T-helper 2 cell treated with Interferon-gamma antibody and Interleukin-4, amounts not matched to agents 5 μg/mL and 100 μg/mL, for 36 hours (primary cell): Measurements from ENCODE around the gene RASGEF1C.

ENCODE experiments used
- DNase-seq: peaks from one replicate; pipeline ENCODE4 v3.0.0; 2021; ENCODE audit warnings: low spot score
- H3K27ac Mint-ChIP-seq: one replicate; pipeline ENCODE4 v1.8.0; 2021; ENCODE audit warnings: mild to moderate bottlenecking, mixed read lengths
- H3K27me3 Mint-ChIP-seq: one replicate; pipeline ENCODE4 v1.8.0; 2021; ENCODE audit warnings: low read depth, mixed read lengths
- H3K36me3 Mint-ChIP-seq: one replicate; pipeline ENCODE4 v1.8.0; 2021; ENCODE audit warnings: low read depth, mixed read lengths
- H3K4me1 Mint-ChIP-seq: one replicate; pipeline ENCODE4 v1.8.0; 2021; ENCODE audit warnings: low read depth, mixed read lengths
- H3K4me3 Mint-ChIP-seq: one replicate; pipeline ENCODE4 v1.8.0; 2022; ENCODE audit warnings: mild to moderate bottlenecking, moderate library complexity, mixed read lengths
- H3K9me3 Mint-ChIP-seq: one replicate; pipeline ENCODE4 v1.8.0; 2021; ENCODE audit warnings: mixed read lengths

RASGEF1C gene

GRCh38 chr5:180085837-180086236 is 123.2 kb downstream of the RASGEF1C start:
- Mint-ChIP-seq H3K27ac (no peak overlapping the region), H3K4me3 (peak overlapping the region; percentile 40)

GRCh38 chr5:180084638-180085561 is 124.1 kb downstream of the RASGEF1C start:
- Mint-ChIP-seq H3K4me3 (no peak overlapping the region), H3K9me3 (no peaks in the 10 kb centered on the region), H3K27ac (no peak overlapping the region), H3K36me3 (no peaks in the 10 kb centered on the region), H3K27me3 (peaks cover 17% of the 10 kb centered on the region), H3K4me1 (peaks cover 13% of the 10 kb centered on the region)
- no peak for DNase-seq

More at GRCh38 chr5:180085837-180086236, 123.2 kb downstream of the RASGEF1C start:
- Mint-ChIP-seq H3K4me1 (peaks cover 13% of the 10 kb centered on the region), H3K36me3 (no peaks in the 10 kb centered on the region), H3K9me3 (no peaks in the 10 kb centered on the region), H3K27me3 (peaks cover 13% of the 10 kb centered on the region)
- no peak for DNase-seq

- H3K27ac Mint-ChIP-seq, result no peak overlapping the region
- H3K9me3 Mint-ChIP-seq, result no peaks in the 10 kb centered on the region
- DNase-seq, result no peak
- H3K4me1 Mint-ChIP-seq, result peaks cover 13% of the 10 kb centered on the region
- H3K36me3 Mint-ChIP-seq, result no peaks in the 10 kb centered on the region
- H3K4me3 Mint-ChIP-seq, result no peak overlapping the region
- H3K27me3 Mint-ChIP-seq, result peaks cover 26% of the 10 kb centered on the region
These were observed 125.4 kb downstream of the RASGEF1C start for GRCh38 chr5:180083529-180084060.

- no peak overlapping the region for H3K4me3 Mint-ChIP-seq
- peaks cover 33% of the 10 kb centered on the region for H3K27me3 Mint-ChIP-seq
- no peaks in the 10 kb centered on the region for H3K36me3 Mint-ChIP-seq
- no peaks in the 10 kb centered on the region for H3K9me3 Mint-ChIP-seq
- no peak for DNase-seq
- H3K4me1 Mint-ChIP-seq, result peaks cover 13% of the 10 kb centered on the region
- H3K27ac Mint-ChIP-seq, result no peak overlapping the region
These were observed 126.2 kb downstream of the RASGEF1C start for GRCh38 chr5:180082633-180083420.

- H3K4me1 Mint-ChIP-seq, result peaks cover 11% of the 10 kb centered on the region
- peaks cover 33% of the 10 kb centered on the region for H3K27me3 Mint-ChIP-seq
- H3K4me3 Mint-ChIP-seq, result no peak overlapping the region
- H3K36me3 Mint-ChIP-seq, result no peaks in the 10 kb centered on the region
- H3K9me3 Mint-ChIP-seq, result no peaks in the 10 kb centered on the region
- DNase-seq, result no peak
- no peak overlapping the region for H3K27ac Mint-ChIP-seq
These were observed 127.5 kb downstream of the RASGEF1C start for GRCh38 chr5:180081481-180081880.

GRCh38 chr5:180080486-180081280 is 128.3 kb downstream of the RASGEF1C start:
- Mint-ChIP-seq H3K4me1 (peaks cover 5% of the 10 kb centered on the region), H3K27ac (no peak overlapping the region), H3K27me3 (peaks cover 35% of the 10 kb centered on the region), H3K9me3 (no peaks in the 10 kb centered on the region), H3K36me3 (no peaks in the 10 kb centered on the region), H3K4me3 (peak overlapping the region; percentile 61)
- DNase-seq, result no peak

GRCh38 chr5:180079702-180080466 is 129.1 kb downstream of the RASGEF1C start:
- no peaks in the 10 kb centered on the region for H3K9me3 Mint-ChIP-seq
- H3K4me3 Mint-ChIP-seq, result peak overlapping the region; percentile 61
- H3K27ac Mint-ChIP-seq, result no peak overlapping the region
- peaks cover 35% of the 10 kb centered on the region for H3K27me3 Mint-ChIP-seq
- DNase-seq, result no peak
- H3K4me1 Mint-ChIP-seq, result peaks cover 3% of the 10 kb centered on the region
- H3K36me3 Mint-ChIP-seq, result no peaks in the 10 kb centered on the region

- H3K36me3 Mint-ChIP-seq, result no peaks in the 10 kb centered on the region
- no peaks in the 10 kb centered on the region for H3K9me3 Mint-ChIP-seq
- DNase-seq, result no peak
- H3K4me3 Mint-ChIP-seq, result no peak overlapping the region
- no peak overlapping the region for H3K27ac Mint-ChIP-seq
- H3K4me1 Mint-ChIP-seq, result peaks cover 3% of the 10 kb centered on the region
- H3K27me3 Mint-ChIP-seq, result peaks cover 44% of the 10 kb centered on the region
These were observed 130.7 kb downstream of the RASGEF1C start for GRCh38 chr5:180078348-180078747.

- peaks cover 2% of the 10 kb centered on the region for H3K36me3 Mint-ChIP-seq
- H3K4me3 Mint-ChIP-seq, result no peak overlapping the region
- peaks cover 5% of the 10 kb centered on the region for H3K4me1 Mint-ChIP-seq
- DNase-seq, result no peak
- peaks cover 3% of the 10 kb centered on the region for H3K9me3 Mint-ChIP-seq
- no peak overlapping the region for H3K27ac Mint-ChIP-seq
- H3K27me3 Mint-ChIP-seq, result peaks cover 46% of the 10 kb centered on the region
These were observed 131.3 kb downstream of the RASGEF1C start for GRCh38 chr5:180077594-180078284.

- peaks cover 41% of the 10 kb centered on the region for H3K27me3 Mint-ChIP-seq
- peaks cover 4% of the 10 kb centered on the region for H3K9me3 Mint-ChIP-seq
- no peak overlapping the region for H3K4me3 Mint-ChIP-seq
- H3K36me3 Mint-ChIP-seq, result peaks cover 3% of the 10 kb centered on the region
- H3K4me1 Mint-ChIP-seq, result peaks cover 10% of the 10 kb centered on the region
- no peak overlapping the region for H3K27ac Mint-ChIP-seq
- DNase-seq, result no peak
These were observed 133.3 kb downstream of the RASGEF1C start for GRCh38 chr5:180075703-180076102.

GRCh38 chr5:180074462-180074861 is 134.5 kb downstream of the RASGEF1C start:
- H3K4me3 Mint-ChIP-seq, result no peak overlapping the region
- H3K4me1 Mint-ChIP-seq, result peaks cover 12% of the 10 kb centered on the region
- peaks cover 47% of the 10 kb centered on the region for H3K27me3 Mint-ChIP-seq
- H3K27ac Mint-ChIP-seq, result no peak overlapping the region
- peaks cover 4% of the 10 kb centered on the region for H3K9me3 Mint-ChIP-seq
- DNase-seq, result no peak
- H3K36me3 Mint-ChIP-seq, result peaks cover 3% of the 10 kb centered on the region

GRCh38 chr5:180072556-180072955 is 136.5 kb downstream of the RASGEF1C start:
- DNase-seq, result no peak
- peaks cover 44% of the 10 kb centered on the region for H3K27me3 Mint-ChIP-seq
- H3K9me3 Mint-ChIP-seq, result peaks cover 4% of the 10 kb centered on the region
- H3K36me3 Mint-ChIP-seq, result peaks cover 3% of the 10 kb centered on the region
- H3K4me1 Mint-ChIP-seq, result peaks cover 12% of the 10 kb centered on the region
- H3K27ac Mint-ChIP-seq, result no peak overlapping the region
- H3K4me3 Mint-ChIP-seq, result peak overlapping the region; percentile 52
